OCI-LY7 (cell line): ENCODE measurements around the gene LGALS16.

Experiments
- CTCF ChIP-seq: fragments of 200-600 bp; sonication (generic); conservative IDR thresholded peaks from 2 replicates; pipeline ENCODE4 v1.5.1; 2014; ENCODE audit warnings: mild to moderate bottlenecking, antibody characterized with exemption, low read length, moderate library complexity, mixed read lengths
- EZH2phosphoT487 ChIP-seq: fragments of 200-600 bp; sonication (generic); IDR thresholded peaks from 2 replicates; pipeline ENCODE4 v1.6.1; 2018; ENCODE audit warnings: low read depth, borderline replicate concordance, mild to moderate bottlenecking, mixed run types, antibody characterized with exemption, low read length, moderate library complexity, mixed read lengths

GRCh38 chr19:39613597-39613996, 42.1 kb upstream of the LGALS16 start:
- no peak for TF ChIP-seq CTCF
- TF ChIP-seq EZH2phosphoT487, result no peak
